Erythroblast (primary cell): ENCODE measurements around the gene NEDD8.

Source experiments
- GATA1 ChIP-seq: IDR thresholded peaks from 2 replicates; pipeline ENCODE4 v1.6.1; 2011; ENCODE audit warnings: low read depth, mild to moderate bottlenecking, control low read depth, low read length, moderate library complexity
- POLR2A ChIP-seq: IDR thresholded peaks from 2 replicates; pipeline ENCODE4 v1.6.1; 2011; ENCODE audit warnings: mild to moderate bottlenecking, low read length

GRCh38 chr14:24167469-24168114 is 64.6 kb downstream of the NEDD8 start:
- TF ChIP-seq POLR2A (no peak), GATA1 (no peak)
